ENCODE results near the gene LAMP2. TPM values are rescaled to one million over a fixed set of nuclear protein-coding genes. Genes with fewer than 3 reads are reported as not detected.
A peak's percentile ranks its signal among the peaks of the same experiment; 100 is the strongest.

Gene LAMP2
- total and polyA plus RNA-seq, 2 of the 8 experiments (the other 6 are each of a cell fraction or from before 2014, with no cell fraction given) = 21.2 to 29.9 TPM

GRCh38 chrX:120450163-120450562 is 18.9 kb downstream of the LAMP2 start:
- Histone ChIP-seq H3K36me3 (ENCODE audit: control insufficient read depth in 2 of 4, insufficient read depth in 4 of 4, low read length in 3 of 4) (peaks cover 0 to 23% (median 4%) of the 10 kb centered on the region in 4 experiments; a peak in 3 of 8 replicates), H2BK12ac (ENCODE audit: low read depth, low read length) (no peak overlapping the region), H3K23me2 (ENCODE audit: low read depth, low read length) (no peaks in the 10 kb centered on the region), H4K5ac (ENCODE audit: insufficient read length, low read depth, low read length) (no peak overlapping the region), H3K14ac (ENCODE audit: insufficient read length) (no peak overlapping the region), H3K4me2 (ENCODE audit: insufficient read depth in 1 of 2, low read depth in 2 of 2, low read length in 2 of 2) (no peak overlapping the region), H3K18ac (ENCODE audit: extremely low read depth, low read length) (no peak overlapping the region), H2AFZ (ENCODE audit: low read length) (no peak overlapping the region), H2BK15ac (ENCODE audit: low read length) (no peak overlapping the region), H2BK5ac (ENCODE audit: low read depth, low read length) (no peak overlapping the region), H3K27ac (ENCODE audit: low read depth, low read length) (no peak overlapping the region), H3K4ac (replicated peaks; ENCODE audit: insufficient read length, low read depth, low read length) (no peak overlapping the region), H2BK20ac (ENCODE audit: low read length) (no peak overlapping the region), H3K9ac (replicated peaks in 1 of 4; ENCODE audit: extremely low read depth in 1 of 4, low read depth in 3 of 4, low read length in 3 of 4) (no peak overlapping the region), H4K91ac (replicated peaks; ENCODE audit: insufficient read length, low read length) (no peak overlapping the region), H4K20me1 (replicated peaks in 1 of 2; ENCODE audit: control insufficient read depth in 1 of 2, insufficient read depth in 2 of 2, low read length in 2 of 2) (no peaks in the 10 kb centered on the region), H3K79me1 (ENCODE audit: low read depth, low read length) (no peaks in the 10 kb centered on the region), H3K56ac (replicated peaks; ENCODE audit: insufficient read length, low read depth, low read length) (no peak overlapping the region), H3K27me3 (replicated peaks in 1 of 4; ENCODE audit: control insufficient read depth in 3 of 4, extremely low read depth in 1 of 4, insufficient read depth in 3 of 4, low read length in 3 of 4) (no peaks in the 10 kb centered on the region), H3K23ac (ENCODE audit: insufficient read length) (no peak overlapping the region), H3K79me2 (ENCODE audit: control insufficient read depth in 1 of 2, insufficient read depth in 2 of 2, low read length in 2 of 2) (no peaks in the 10 kb centered on the region), H3K4me1 (replicated peaks in 1 of 4; ENCODE audit: control insufficient read depth in 3 of 4, insufficient read depth in 4 of 4, low read length in 3 of 4) (no peaks in the 10 kb centered on the region), H2BK120ac (replicated peaks; ENCODE audit: low read depth, low read length) (no peak overlapping the region), H3K9me3 (ENCODE audit: insufficient read depth in 2 of 2, low read depth in 1 of 2, low read length in 1 of 2) (no peaks in the 10 kb centered on the region), H3K4me3 (ENCODE audit: extremely low read depth in 1 of 4, insufficient read depth in 2 of 4, low read depth in 3 of 4, low read length in 4 of 4) (no peak overlapping the region), H4K8ac (ENCODE audit: extremely low read depth, insufficient read depth, low read length) (no peak overlapping the region), H2AK5ac (ENCODE audit: low read depth, low read length) (no peak overlapping the region)
- CTCF ChIA-PET (ENCODE audit: partially characterized antibody) = interaction anchor here (1.2 to 4.1 kb wide), 6 partner anchors 12 to 111 kb away, joined by 3 to 42 read pairs (median 6); partner anchors contain the start of gene ATP1B4
- DNase-seq (ENCODE audit: low read depth in 1 of 2, low spot score in 2 of 2) (no peak), FAIRE-seq (no peak)
- TF ChIP-seq RAD21 (IDR thresholded peaks at IDR 0.05 in 1 of 2, conservative IDR thresholded peaks at IDR 0.05 in 1 of 2; ENCODE audit: low read depth in 2 of 2, low read length in 2 of 2) = peak; percentile 44 to 52; a peak in 3 of 4 replicates
- TF ChIP-seq CTCF (IDR thresholded peaks at IDR 0.05; ENCODE audit: control extremely low read depth in 1 of 3, insufficient read depth in 1 of 3, low read depth in 1 of 3, low read length in 3 of 3) = peak in 2 of 3 experiments; percentile 18 to 30; a peak in 2 of 4 replicates
- no peak for TF ChIP-seq SRF (IDR thresholded peaks at IDR 0.05; ENCODE audit: low read depth, low read length)
- TF ChIP-seq JUND (IDR thresholded peaks at IDR 0.05; ENCODE audit: low read length) = no peak
- 80% methylated on average over 3 of the region's 3 CpGs; no CpG with 5 or more reads in 1 of the 2 experiments for WGBS, 2 experiments (ENCODE audit: extremely low coverage in 1 of 2, insufficient coverage in 1 of 2, insufficient read length in 1 of 2, insufficient replicate concordance in 2 of 2, low coverage in 1 of 2, low lambda C conversion rate in 2 of 2, missing lambda C conversion rate in 1 of 2)
- POLR2A ChIA-PET (ENCODE audit: partially characterized antibody) = no interaction called here
